ENCODE results near the gene FAR2. TPM values are rescaled to one million over a fixed set of nuclear protein-coding genes. Genes with fewer than 3 reads are reported as not detected.

Gene FAR2
- total RNA-seq, 2 donors from 2014 or later = 42.5 to 96.7 TPM

DNA sequence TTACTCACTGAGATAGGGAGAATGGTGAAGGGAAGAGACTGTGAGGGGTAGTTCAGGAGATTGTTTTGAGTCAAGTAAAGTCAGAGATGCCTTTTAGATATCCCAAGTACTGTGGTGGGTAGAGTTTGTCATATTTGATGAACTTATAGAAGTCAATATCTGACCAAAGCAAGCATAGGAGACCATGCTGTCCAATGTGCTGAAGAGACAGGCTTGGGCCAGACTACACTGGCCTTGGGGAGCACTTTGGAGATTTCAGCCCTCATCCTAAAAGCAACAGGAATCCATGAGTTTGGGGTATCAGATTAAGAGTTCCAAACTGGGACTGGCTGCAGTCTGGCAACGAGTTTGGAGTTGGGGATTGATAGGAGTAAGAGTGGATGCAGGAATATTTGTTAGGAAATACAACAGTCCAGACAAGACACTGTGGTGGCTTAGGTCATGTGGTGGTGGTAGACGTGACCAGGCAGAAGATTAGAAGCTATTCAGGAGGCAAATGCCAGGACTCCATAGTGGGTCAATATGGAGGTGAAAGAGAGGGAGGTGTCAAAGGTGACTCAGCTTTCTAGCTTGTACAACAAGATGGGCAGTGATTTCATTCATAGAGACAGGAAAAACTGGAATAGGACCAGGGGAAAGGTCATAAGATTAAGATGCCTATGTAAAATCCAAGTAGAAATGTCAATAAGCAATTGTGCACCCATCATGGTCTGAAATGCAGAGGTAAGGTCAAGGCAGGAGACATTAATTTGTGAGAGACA lies 81.9 kb downstream of the FAR2 start:
- DNase-seq = no peak
- Histone ChIP-seq H3K4me1 (ENCODE audit: control insufficient read depth, insufficient read depth, low read length) (peaks cover 5% of the 10 kb centered on the region), H3K9ac (ENCODE audit: extremely low read depth, low read length, poor library complexity, severe bottlenecking) (no peak overlapping the region), H3K4me3 (ENCODE audit: low read length) (no peak overlapping the region), H3K27ac (ENCODE audit: low read depth, low read length) (no peak overlapping the region), H3K27me3 (ENCODE audit: control insufficient read depth, insufficient read depth, low read length, poor library complexity, severe bottlenecking) (no peaks in the 10 kb centered on the region), H3K9me3 (ENCODE audit: control insufficient read depth, low read length) (peaks cover 9% of the 10 kb centered on the region), H3K36me3 (ENCODE audit: control insufficient read depth, insufficient read depth, low read length) (no peaks in the 10 kb centered on the region)
- Mint-ChIP-seq H3K4me1 (peaks cover 28% of the 10 kb centered on the region), H3K27me3 (ENCODE audit: insufficient read depth) (no peaks in the 10 kb centered on the region), H3K27ac (no peak overlapping the region), H3K36me3 (ENCODE audit: low read depth) (no peaks in the 10 kb centered on the region), H3K9me3 (no peaks in the 10 kb centered on the region), H3K4me3 (no peak overlapping the region)
- WGBS, 2 experiments (ENCODE audit: insufficient coverage in 1 of 2, insufficient read length in 1 of 2) = 95 to 100% methylated on average over 1 to 2 of the region's 2 CpGs
- TF ChIP-seq, protein P1, sequence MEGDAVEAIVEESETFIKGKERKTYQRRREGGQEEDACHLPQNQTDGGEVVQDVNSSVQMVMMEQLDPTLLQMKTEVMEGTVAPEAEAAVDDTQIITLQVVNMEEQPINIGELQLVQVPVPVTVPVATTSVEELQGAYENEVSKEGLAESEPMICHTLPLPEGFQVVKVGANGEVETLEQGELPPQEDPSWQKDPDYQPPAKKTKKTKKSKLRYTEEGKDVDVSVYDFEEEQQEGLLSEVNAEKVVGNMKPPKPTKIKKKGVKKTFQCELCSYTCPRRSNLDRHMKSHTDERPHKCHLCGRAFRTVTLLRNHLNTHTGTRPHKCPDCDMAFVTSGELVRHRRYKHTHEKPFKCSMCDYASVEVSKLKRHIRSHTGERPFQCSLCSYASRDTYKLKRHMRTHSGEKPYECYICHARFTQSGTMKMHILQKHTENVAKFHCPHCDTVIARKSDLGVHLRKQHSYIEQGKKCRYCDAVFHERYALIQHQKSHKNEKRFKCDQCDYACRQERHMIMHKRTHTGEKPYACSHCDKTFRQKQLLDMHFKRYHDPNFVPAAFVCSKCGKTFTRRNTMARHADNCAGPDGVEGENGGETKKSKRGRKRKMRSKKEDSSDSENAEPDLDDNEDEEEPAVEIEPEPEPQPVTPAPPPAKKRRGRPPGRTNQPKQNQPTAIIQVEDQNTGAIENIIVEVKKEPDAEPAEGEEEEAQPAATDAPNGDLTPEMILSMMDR (conservative IDR thresholded peaks at IDR 0.05) = no peak

DNA sequence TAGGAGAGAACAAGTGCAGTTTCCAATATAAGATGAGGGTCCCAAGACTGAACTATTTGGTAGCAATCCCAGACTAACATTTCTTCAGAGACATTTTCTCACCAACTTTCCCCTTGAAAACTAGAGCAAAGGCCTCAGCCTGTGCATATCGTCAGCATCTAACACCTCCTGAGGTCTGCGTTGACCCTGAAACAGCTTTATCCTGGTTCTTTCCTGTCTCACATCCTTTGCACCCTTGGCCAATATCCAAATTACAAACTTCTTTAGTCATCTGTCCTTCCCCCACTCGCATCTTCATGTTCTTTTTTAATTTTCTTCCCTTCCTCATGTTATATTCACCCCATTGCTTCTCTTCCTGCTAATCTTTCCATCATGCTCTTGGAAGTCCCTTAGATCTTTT lies 83.0 kb downstream of the FAR2 start:
- Histone ChIP-seq H3K4me3 (ENCODE audit: low read length) (no peak overlapping the region), H3K27me3 (ENCODE audit: control insufficient read depth, insufficient read depth, low read length, poor library complexity, severe bottlenecking) (no peaks in the 10 kb centered on the region), H3K36me3 (ENCODE audit: control insufficient read depth, insufficient read depth, low read length) (no peaks in the 10 kb centered on the region), H3K9ac (ENCODE audit: extremely low read depth, low read length, poor library complexity, severe bottlenecking) (no peak overlapping the region), H3K9me3 (ENCODE audit: control insufficient read depth, low read length) (peaks cover 15% of the 10 kb centered on the region), H3K4me1 (ENCODE audit: control insufficient read depth, insufficient read depth, low read length) (peaks cover 5% of the 10 kb centered on the region), H3K27ac (ENCODE audit: low read depth, low read length) (no peak overlapping the region)
- peaks cover 2% of the 10 kb centered on the region for H3K9me3 Mint-ChIP-seq
- H3K4me3 Mint-ChIP-seq = no peak overlapping the region
- no peak for DNase-seq
- TF ChIP-seq, protein P1 (conservative IDR thresholded peaks at IDR 0.05) = no peak
- peaks cover 18% of the 10 kb centered on the region for H3K4me1 Mint-ChIP-seq
- H3K27me3 Mint-ChIP-seq (ENCODE audit: insufficient read depth) = no peaks in the 10 kb centered on the region
- H3K27ac Mint-ChIP-seq = no peak overlapping the region
- peaks cover 4% of the 10 kb centered on the region for H3K36me3 Mint-ChIP-seq (ENCODE audit: low read depth)
- 96 to 97% methylated on average over 3 of the region's 3 CpGs for WGBS, 2 experiments (ENCODE audit: insufficient coverage in 1 of 2, insufficient read length in 1 of 2)

DNA sequence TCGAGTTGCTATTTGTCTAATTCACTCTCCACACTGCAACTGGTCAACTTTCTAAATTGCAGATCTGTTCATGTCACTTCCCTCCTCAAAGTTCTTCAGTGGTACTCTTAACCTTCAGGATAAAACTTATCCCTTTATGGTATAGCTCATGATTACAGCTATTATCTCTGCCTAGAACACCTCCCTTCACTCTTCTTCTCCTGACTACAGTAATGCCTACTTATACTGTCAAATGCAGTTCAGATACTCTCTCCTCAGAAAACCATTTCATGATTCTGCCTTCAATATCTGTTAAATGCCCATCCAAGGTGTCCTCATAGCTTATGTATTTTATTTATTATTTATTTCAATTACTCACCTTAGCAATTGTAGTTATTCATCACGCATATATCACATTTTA lies 85.5 kb downstream of the FAR2 start:
- no peaks in the 10 kb centered on the region for H3K27me3 Mint-ChIP-seq (ENCODE audit: insufficient read depth)
- no peak overlapping the region for H3K27ac Mint-ChIP-seq
- WGBS, 2 experiments (ENCODE audit: insufficient coverage in 1 of 2, insufficient read length in 1 of 2) = 88 to 94% methylated on average over 1 of the region's 2 CpGs
- H3K4me3 Mint-ChIP-seq = no peak overlapping the region
- Histone ChIP-seq H3K9ac (ENCODE audit: extremely low read depth, low read length, poor library complexity, severe bottlenecking) (no peak overlapping the region), H3K4me3 (ENCODE audit: low read length) (no peak overlapping the region), H3K9me3 (ENCODE audit: control insufficient read depth, low read length) (peaks cover 13% of the 10 kb centered on the region), H3K36me3 (ENCODE audit: control insufficient read depth, insufficient read depth, low read length) (no peaks in the 10 kb centered on the region), H3K27ac (ENCODE audit: low read depth, low read length) (no peak overlapping the region), H3K4me1 (ENCODE audit: control insufficient read depth, insufficient read depth, low read length) (no peaks in the 10 kb centered on the region), H3K27me3 (ENCODE audit: control insufficient read depth, insufficient read depth, low read length, poor library complexity, severe bottlenecking) (no peaks in the 10 kb centered on the region)
- H3K36me3 Mint-ChIP-seq (ENCODE audit: low read depth) = peaks cover 4% of the 10 kb centered on the region
- H3K4me1 Mint-ChIP-seq = peaks cover 5% of the 10 kb centered on the region
- DNase-seq = no peak
- peaks cover 2% of the 10 kb centered on the region for H3K9me3 Mint-ChIP-seq
- TF ChIP-seq, protein P1 (conservative IDR thresholded peaks at IDR 0.05) = no peak
